OCI-LY7 (cell line): Measurements from ENCODE around the gene PRR32. TPM values are rescaled to one million over a fixed set of nuclear protein-coding genes. Genes with fewer than 3 reads are reported as not detected.

Source experiments
- BruUV-seq: library from RNA; stranded (reverse); fragments of 400-500 nt; replicated peaks from 2 replicates; lab custom pipeline; 2021; lab: Mats Ljungman, UMichigan
- CTCF ChIA-PET: fragments of 300-600 bp; sonication (Branson Sonifier 250); formaldehyde crosslinking; loops from one replicate; lab custom pipeline; 2022; ENCODE audit warnings: antibody characterized with exemption; ENCODE audit not compliant: unreplicated experiment; lab: Charles Lee
- POLR2A ChIA-PET: fragments of 300-600 bp; sonication (Branson Sonifier 250); formaldehyde crosslinking; loops from one replicate; lab custom pipeline; 2022; ENCODE audit warnings: antibody characterized with exemption; lab: Charles Lee
- DNase-seq: peaks from one replicate; pipeline ENCODE4 v3.0.0-alpha.2; 2015; ENCODE audit warnings: low spot score
- H2AFZ ChIP-seq: fragments of 200-600 bp; sonication (generic), shearing (Covaris generic); 2 replicates; pipeline ENCODE4 v1.6.1; 2014; ENCODE audit warnings: mild to moderate bottlenecking, antibody characterized with exemption, low read length, moderate library complexity
- H3K27ac ChIP-seq: fragments of 200-600 bp; sonication (generic); 2 replicates; pipeline ENCODE4 v1.5.1; 2014; ENCODE audit warnings: mixed run types, low read depth, mild to moderate bottlenecking, moderate library complexity, low read length, inconsistent platforms; ENCODE audit not compliant: poor library complexity, severe bottlenecking
- H3K36me3 ChIP-seq: fragments of 200-600 bp; sonication (generic); 2 replicates; pipeline ENCODE4 v1.6.1; 2014; ENCODE audit warnings: mild to moderate bottlenecking, antibody characterized with exemption, low read length, moderate library complexity, mixed read lengths; ENCODE audit not compliant: insufficient read depth
- H3K4me1 ChIP-seq: fragments of 200-600 bp; sonication (generic); 2 replicates; pipeline ENCODE4 v1.5.1; 2014; ENCODE audit warnings: mild to moderate bottlenecking, low read length; ENCODE audit not compliant: insufficient read depth, poor library complexity, severe bottlenecking
- H3K4me2 ChIP-seq: fragments of 200-600 bp; sonication (generic); 2 replicates; pipeline ENCODE4 v1.6.1; 2014; ENCODE audit warnings: mild to moderate bottlenecking, low read length
- H3K4me3 ChIP-seq: fragments of 200-600 bp; sonication (generic); 2 replicates; pipeline ENCODE4 v1.5.1; 2014; ENCODE audit warnings: mild to moderate bottlenecking, low read depth, low read length; ENCODE audit not compliant: poor library complexity, severe bottlenecking
- H3K79me2 ChIP-seq: fragments of 200-600 bp; sonication (generic); 2 replicates; pipeline ENCODE4 v1.6.1; 2016; ENCODE audit warnings: low read depth, mild to moderate bottlenecking, low read length, moderate library complexity, mixed read lengths; ENCODE audit not compliant: insufficient read depth
- H3K9me2 ChIP-seq: fragments of 200-600 bp; sonication (generic); 2 replicates; pipeline ENCODE4 v1.6.1; 2016; ENCODE audit warnings: mild to moderate bottlenecking, low read length, mixed read lengths; ENCODE audit not compliant: insufficient read depth
- H3K9me3 ChIP-seq: fragments of 200-600 bp; sonication (generic); 2 replicates; pipeline ENCODE4 v1.6.1; 2014; ENCODE audit warnings: mild to moderate bottlenecking, mixed run types, low read length, mixed read lengths
- H4K20me1 ChIP-seq: fragments of 200-600 bp; sonication (generic); 2 replicates; pipeline ENCODE4 v1.6.1; 2014; ENCODE audit warnings: mild to moderate bottlenecking, antibody characterized with exemption, low read length, moderate library complexity, mixed read lengths; ENCODE audit not compliant: insufficient read depth
- EZH2phosphoT487 ChIP-seq: fragments of 200-600 bp; sonication (generic); IDR thresholded peaks from 2 replicates; pipeline ENCODE4 v1.6.1; 2018; ENCODE audit warnings: low read depth, borderline replicate concordance, mild to moderate bottlenecking, mixed run types, antibody characterized with exemption, low read length, moderate library complexity, mixed read lengths
- intact Hi-C: fragments of 100-400 bp; cut with micrococcal nuclease; formaldehyde crosslinking; loops from one replicate; pipeline ENCODE4 v1.10.0; 2022; ENCODE audit not compliant: unreplicated experiment
- total RNA-seq, 2 experiments: library from RNA; depleted of rRNA in 1 of 2; stranded (reverse); fragments of >200 nt in 1 of 2; shearing (Covaris generic) in 1 of 2; gene quantifications; 2 replicates each; pipeline ENCODE4 v1.2.3, GENCODE V29; 2014 to 2022
- TF ChIP-seq, protein P1 (sequence below): fragments of 200-600 bp; sonication (generic); conservative IDR thresholded peaks from 2 replicates; pipeline ENCODE4 v1.5.1; 2014; ENCODE audit warnings: mild to moderate bottlenecking, antibody characterized with exemption, low read length, moderate library complexity, mixed read lengths

PRR32 gene
- total RNA-seq, 2 experiments from 2014 or later = not detected

DNA sequence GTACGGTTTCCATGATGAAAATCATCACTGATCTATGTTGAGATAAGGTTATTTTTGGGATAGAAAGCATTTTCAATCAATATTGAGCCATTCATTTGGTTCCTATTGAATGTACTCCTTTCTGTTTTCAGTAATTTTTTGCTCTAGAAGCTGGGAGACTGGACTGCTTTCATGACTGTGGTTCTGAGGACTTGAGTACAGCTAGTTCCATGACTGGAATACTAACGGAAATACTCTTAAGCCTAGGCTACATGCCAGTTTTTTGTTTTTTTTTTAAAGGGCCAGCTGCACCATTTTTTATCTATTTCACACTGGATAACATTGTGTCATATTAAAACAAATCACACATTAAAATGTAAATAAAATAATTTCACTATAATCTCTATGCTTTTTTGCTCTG is 16.7 kb downstream of the PRR32 start:
- intact Hi-C loops = no loop called here
- ChIA-PET POLR2A (no interaction called here), CTCF (no interaction called here)
- DNase-seq = no peak
- no peak overlapping the region for H3K27ac ChIP-seq
- BruUV-seq = no TSS peak
- H2AFZ ChIP-seq = no peak overlapping the region
- H3K79me2 ChIP-seq = no peaks in the 10 kb centered on the region
- no peak overlapping the region for H3K4me3 ChIP-seq
- H4K20me1 ChIP-seq = no peaks in the 10 kb centered on the region
- no peaks in the 10 kb centered on the region for H3K9me3 ChIP-seq
- TF ChIP-seq, protein P1, sequence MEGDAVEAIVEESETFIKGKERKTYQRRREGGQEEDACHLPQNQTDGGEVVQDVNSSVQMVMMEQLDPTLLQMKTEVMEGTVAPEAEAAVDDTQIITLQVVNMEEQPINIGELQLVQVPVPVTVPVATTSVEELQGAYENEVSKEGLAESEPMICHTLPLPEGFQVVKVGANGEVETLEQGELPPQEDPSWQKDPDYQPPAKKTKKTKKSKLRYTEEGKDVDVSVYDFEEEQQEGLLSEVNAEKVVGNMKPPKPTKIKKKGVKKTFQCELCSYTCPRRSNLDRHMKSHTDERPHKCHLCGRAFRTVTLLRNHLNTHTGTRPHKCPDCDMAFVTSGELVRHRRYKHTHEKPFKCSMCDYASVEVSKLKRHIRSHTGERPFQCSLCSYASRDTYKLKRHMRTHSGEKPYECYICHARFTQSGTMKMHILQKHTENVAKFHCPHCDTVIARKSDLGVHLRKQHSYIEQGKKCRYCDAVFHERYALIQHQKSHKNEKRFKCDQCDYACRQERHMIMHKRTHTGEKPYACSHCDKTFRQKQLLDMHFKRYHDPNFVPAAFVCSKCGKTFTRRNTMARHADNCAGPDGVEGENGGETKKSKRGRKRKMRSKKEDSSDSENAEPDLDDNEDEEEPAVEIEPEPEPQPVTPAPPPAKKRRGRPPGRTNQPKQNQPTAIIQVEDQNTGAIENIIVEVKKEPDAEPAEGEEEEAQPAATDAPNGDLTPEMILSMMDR = no peak
- no peak for TF ChIP-seq EZH2phosphoT487
- H3K4me1 ChIP-seq = no peaks in the 10 kb centered on the region
- no peaks in the 10 kb centered on the region for H3K36me3 ChIP-seq
- H3K4me2 ChIP-seq = no peak overlapping the region
- H3K9me2 ChIP-seq = no peaks in the 10 kb centered on the region

DNA sequence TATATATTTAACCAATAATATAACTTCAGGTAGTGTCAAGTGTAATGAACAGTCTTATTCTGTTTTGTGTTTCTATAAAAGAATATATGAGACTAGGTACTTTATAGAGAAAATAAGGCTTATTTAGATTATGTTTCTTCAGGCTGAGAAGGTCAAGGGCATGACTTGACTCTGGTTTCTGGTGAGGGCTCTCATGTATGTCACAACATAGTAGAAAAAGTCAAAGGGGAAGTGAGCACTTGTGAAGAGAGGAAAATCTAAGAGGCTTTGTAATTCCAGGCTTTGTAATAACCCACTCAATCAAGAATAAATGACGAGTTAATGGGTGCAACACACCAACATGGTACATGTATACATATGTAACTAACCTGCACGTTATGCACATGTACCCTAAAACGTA is 27.6 kb downstream of the PRR32 start:
- no peaks in the 10 kb centered on the region for H3K9me2 ChIP-seq
- H2AFZ ChIP-seq = no peak overlapping the region
- ChIA-PET CTCF (no interaction called here), POLR2A (no interaction called here)
- no peaks in the 10 kb centered on the region for H3K79me2 ChIP-seq
- intact Hi-C loops = no loop called here
- no peaks in the 10 kb centered on the region for H3K9me3 ChIP-seq
- H3K4me2 ChIP-seq = no peak overlapping the region
- H3K27ac ChIP-seq = no peak overlapping the region
- no peak for TF ChIP-seq EZH2phosphoT487
- TF ChIP-seq, protein P1 = no peak
- H3K4me3 ChIP-seq = no peak overlapping the region
- H3K36me3 ChIP-seq = no peaks in the 10 kb centered on the region
- H3K4me1 ChIP-seq = no peaks in the 10 kb centered on the region
- no peaks in the 10 kb centered on the region for H4K20me1 ChIP-seq
- BruUV-seq = no TSS peak
- no peak for DNase-seq

DNA sequence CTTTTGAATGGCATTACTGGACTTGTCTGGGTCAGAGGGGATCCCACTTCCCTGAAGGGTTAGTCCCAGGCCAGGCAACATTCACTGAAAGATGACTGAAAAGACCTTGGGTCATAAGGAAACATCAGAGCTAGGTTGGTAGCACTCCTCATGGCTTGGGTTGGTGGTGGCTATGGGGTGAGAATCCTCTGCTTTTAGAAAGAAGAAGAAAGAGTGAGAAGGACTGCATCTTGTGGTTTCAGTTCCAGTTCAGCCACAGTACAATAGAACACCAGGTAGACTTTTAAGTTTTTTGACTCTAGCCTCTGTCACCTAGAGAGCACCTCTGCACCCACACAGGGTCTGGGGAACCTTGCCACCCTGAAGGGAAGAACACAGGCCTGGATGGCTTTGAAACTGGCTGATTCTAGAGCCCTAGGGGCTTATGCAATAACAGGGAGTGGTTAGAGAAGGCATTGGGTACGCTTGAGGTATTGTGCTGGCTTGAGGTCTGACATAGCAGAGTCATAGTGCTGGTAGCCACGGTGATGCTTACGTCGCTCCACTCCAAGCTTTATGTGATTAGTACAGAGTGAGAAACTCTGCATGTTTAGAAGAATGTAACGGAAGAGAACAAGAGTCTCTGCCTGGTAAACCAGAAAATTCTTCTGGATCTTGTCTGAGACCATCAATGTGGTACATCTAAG is 36.5 kb downstream of the PRR32 start:
- DNase-seq = no peak
- no peaks in the 10 kb centered on the region for H3K9me2 ChIP-seq
- H4K20me1 ChIP-seq = no peaks in the 10 kb centered on the region
- no peak overlapping the region for H2AFZ ChIP-seq
- BruUV-seq = no TSS peak
- H3K4me1 ChIP-seq = no peaks in the 10 kb centered on the region
- H3K27ac ChIP-seq = no peak overlapping the region
- ChIA-PET CTCF (no interaction called here), POLR2A (no interaction called here)
- intact Hi-C loops = no loop called here
- H3K4me3 ChIP-seq = no peak overlapping the region
- H3K9me3 ChIP-seq = no peaks in the 10 kb centered on the region
- no peaks in the 10 kb centered on the region for H3K79me2 ChIP-seq
- H3K36me3 ChIP-seq = no peaks in the 10 kb centered on the region
- H3K4me2 ChIP-seq = no peak overlapping the region
- TF ChIP-seq EZH2phosphoT487 = no peak
- TF ChIP-seq, protein P1 = no peak
